Neural progenitor cell (in vitro differentiated cells): ENCODE results near the gene RARA.

Source experiments
- CTCF ChIP-seq: fragments of 200-600 bp; sonication (generic); IDR thresholded peaks from 2 replicates; pipeline ENCODE4 v1.5.1; 2017; ENCODE audit warnings: antibody characterized with exemption, mild to moderate bottlenecking
- EZH2 ChIP-seq: fragments of 200-600 bp; sonication (generic); IDR thresholded peaks from 2 replicates; pipeline ENCODE4 v1.6.1; 2017; ENCODE audit warnings: antibody characterized with exemption, mild to moderate bottlenecking, moderate library complexity
- EZH2phosphoT487 ChIP-seq: fragments of 200-600 bp; sonication (generic); IDR thresholded peaks from 2 replicates; pipeline ENCODE4 v1.6.1; 2017; ENCODE audit warnings: antibody characterized with exemption

- TF ChIP-seq CTCF = peak; percentile 58
- TF ChIP-seq EZH2 = no peak
- TF ChIP-seq EZH2phosphoT487 = no peak
Measured at GRCh38 chr17:40290629-40291280, 18.2 kb upstream of the RARA start.
